Heart left ventricle (tissue), 16 donors: ENCODE measurements around the gene CLDN7. TPM values are rescaled to one million over a fixed set of nuclear protein-coding genes. Genes with fewer than 3 reads are reported as not detected.
A peak's percentile ranks its signal among the peaks of the same experiment; 100 is the strongest.

Experiments used
- ATAC-seq, 4 donors: fragments of 200-7000 bp; cut with Tn5 transposase; one replicate each; pipeline ENCODE4 v1.9.1; 2020 to 2022; ENCODE audit warnings: moderate library complexity in 4 of 4, mild to moderate bottlenecking in 3 of 4, moderate number of reproducible peaks in 1 of 4
- DNase-seq, 5 donors: peaks; one replicate each; pipeline ENCODE4 v3.0.0-alpha.2; 2020
- H3K27ac ChIP-seq, 12 donors: fragments of 200-600 bp; sonication (generic) in 4 of 12; one replicate each; pipeline versions ENCODE4 v1.5.0 to v1.8.0; 2016 to 2022; ENCODE audit warnings: mild to moderate bottlenecking in 2 of 12
- H3K27me3 ChIP-seq, 9 donors: fragments of 200-600 bp; sonication (generic) in 2 of 9; one replicate each; pipeline versions ENCODE4 v1.5.1 to v1.8.0; 2016 to 2022; ENCODE audit warnings: mild to moderate bottlenecking in 3 of 9
- H3K36me3 ChIP-seq, 9 donors: fragments of 200-600 bp; sonication (generic) in 2 of 9; one replicate each; pipeline versions ENCODE4 v1.5.0 to v1.8.0; 2018 to 2022; ENCODE audit warnings: mild to moderate bottlenecking in 2 of 9
- H3K4me1 ChIP-seq, 12 donors: fragments of 200-600 bp; sonication (generic) in 4 of 12; one replicate each; pipeline versions ENCODE4 v1.5.0 to v1.8.0; 2016 to 2022; ENCODE audit warnings: mild to moderate bottlenecking in 3 of 12
- H3K4me3 ChIP-seq, 12 donors: fragments of 200-600 bp; sonication (generic) in 4 of 12; one replicate each; pipeline versions ENCODE4 v1.5.0 to v1.8.0; 2017 to 2022; ENCODE audit warnings: mild to moderate bottlenecking in 9 of 12, moderate library complexity in 4 of 12
- H3K9me3 ChIP-seq, 12 donors: fragments of 200-600 bp; sonication (generic) in 4 of 12; one replicate each; pipeline versions ENCODE4 v1.5.0 to v1.8.0; 2016 to 2022; ENCODE audit warnings: mild to moderate bottlenecking in 1 of 12
- POLR2A ChIP-seq, 2 donors: fragments of 450-650 bp; IDR thresholded peaks; one replicate each; pipeline ENCODE4 v1.6.1; 2017; ENCODE audit warnings: antibody characterized with exemption in 2 of 2, mild to moderate bottlenecking in 2 of 2, moderate library complexity in 2 of 2
- WGBS, 4 donors: extraction: QIAGEN DNeasy Blood & Tissue Kit in 2 of 4; methylation state at CpG; one replicate each; pipeline versions ENCODE4 v1.1.5 to v1.1.7; 2013 to 2018; 5-methylcytosine and 5-hydroxymethylcytosine counted together
- intact Hi-C, 10 donors: fragments of 100-400 bp; cut with DNase I; formaldehyde crosslinking; loops; one replicate each; pipeline versions ENCODE4 v1.11.1 to v1.14.2; 2022
- polyA plus RNA-seq, 2 donors: library from polyadenylated mRNA; stranded (reverse); fragments of 200-250 nt; gene quantifications; one replicate each; pipeline ENCODE4 v1.2.3, GENCODE V29; 2013
- total RNA-seq, 9 donors: library from RNA; depleted of rRNA in 2 of 9; stranded (reverse); fragments of >200 nt in 2 of 9; fragmentation: NEBNext Ultra II Directional in 3 of 9; extraction: Animal tissue kit (Norgen Biotek cat#: 25700) in 3 of 9; gene quantifications; one replicate each; pipeline versions ENCODE4 v1.1.0 to v1.2.4, GENCODE V29; 2016 to 2023
- TF ChIP-seq, protein P1 (sequence below), 12 donors: fragments of 200-600 bp; sonication (generic) in 4 of 12; IDR thresholded peaks; one replicate each; pipeline versions ENCODE4 v1.5.0 to v1.8.0; 2018 to 2022; ENCODE audit warnings: antibody characterized with exemption in 12 of 12, mild to moderate bottlenecking in 5 of 12
- donor health status: ischemic (EF 13 %, LVEDD 7.1; RV severe dilation, severe dysfunction).
- donor health status: healthy with polysubstance abuse.
- donor health status: DM: no; HTN: yes; CAD: no.
- donor health status: DM: no; HTN: no; CAD: no.
- donor health status: ischemic (EF 25% LVEDD 6.9; RV normal size, moderate dysfunction).
- donor health status: ischemic (EF 25% LVEDD 5.7; RV mildly dilated, moderate dysfunction).
- donor health status: healthy.
- donor health status: DM: yes; HTN: yes; CAD: no.
- donor health status: ischemic (EF 35%, LVEDD 5.7; RV mildly dilated, moderate dysfunction).
- donor health status: nonischemic (EF 11% LVEDD 7.7; RV severe dilation, severe dysfunction).
- donor health status: DM: yes; HTN: yes; CAD: no.
- donor health status: PGD.
- donor health status: ischemic (EF 29% LVEDD 5.4; RV normal size, mild dysfunction).
- donor health status: nonischemic (EF 23%, LVEDD 6.1; RV moderate dilation, normal function).

Gene CLDN7
- total and polyA plus RNA-seq, 11 donors, result 0.36 to 2.6 (median 1.3) TPM; not detected in 2

GRCh38 chr17:7236808-7237207 lies 25.5 kb downstream of the CLDN7 start:
- H3K9me3 ChIP-seq, result no peaks in the 10 kb centered on the region
- no peak for TF ChIP-seq POLR2A (IDR thresholded peaks at IDR 0.05)
- TF ChIP-seq, protein P1, sequence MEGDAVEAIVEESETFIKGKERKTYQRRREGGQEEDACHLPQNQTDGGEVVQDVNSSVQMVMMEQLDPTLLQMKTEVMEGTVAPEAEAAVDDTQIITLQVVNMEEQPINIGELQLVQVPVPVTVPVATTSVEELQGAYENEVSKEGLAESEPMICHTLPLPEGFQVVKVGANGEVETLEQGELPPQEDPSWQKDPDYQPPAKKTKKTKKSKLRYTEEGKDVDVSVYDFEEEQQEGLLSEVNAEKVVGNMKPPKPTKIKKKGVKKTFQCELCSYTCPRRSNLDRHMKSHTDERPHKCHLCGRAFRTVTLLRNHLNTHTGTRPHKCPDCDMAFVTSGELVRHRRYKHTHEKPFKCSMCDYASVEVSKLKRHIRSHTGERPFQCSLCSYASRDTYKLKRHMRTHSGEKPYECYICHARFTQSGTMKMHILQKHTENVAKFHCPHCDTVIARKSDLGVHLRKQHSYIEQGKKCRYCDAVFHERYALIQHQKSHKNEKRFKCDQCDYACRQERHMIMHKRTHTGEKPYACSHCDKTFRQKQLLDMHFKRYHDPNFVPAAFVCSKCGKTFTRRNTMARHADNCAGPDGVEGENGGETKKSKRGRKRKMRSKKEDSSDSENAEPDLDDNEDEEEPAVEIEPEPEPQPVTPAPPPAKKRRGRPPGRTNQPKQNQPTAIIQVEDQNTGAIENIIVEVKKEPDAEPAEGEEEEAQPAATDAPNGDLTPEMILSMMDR (IDR thresholded peaks at IDR 0.05), result no peak
- ATAC-seq, result no peak
- intact Hi-C loops, result loop anchor here in 3 of 10 donors (2.0 to 10.0 kb wide), 4 partner anchors 16 to 608 kb away; partner anchors contain the start of genes CD68 (in 1 of the 3), POLR2A (in 1 of the 3) and SLC35G6 (in 1 of the 3)
- WGBS, 4 donors, result 87 to 89% (median 88%) methylated on average over 6 of the region's 6 CpGs
- DNase-seq, result peak in 1 of 5 donors; percentile 24
- peak overlapping the region in 5 of 12 donors; percentile 91 to 98 (median 95) for H3K27ac ChIP-seq
- peaks cover 0 to 38% (median 29%) of the 10 kb centered on the region in 9 donors for H3K36me3 ChIP-seq
- peak overlapping the region in 2 of 12 donors; percentile 96 to 98 for H3K4me3 ChIP-seq
- H3K27me3 ChIP-seq, result no peaks in the 10 kb centered on the region
- peaks cover 10 to 69% (median 44%) of the 10 kb centered on the region in 12 donors for H3K4me1 ChIP-seq

GRCh38 chr17:7235693-7236665 lies 26.3 kb downstream of the CLDN7 start:
- Histone ChIP-seq H3K27ac (peak overlapping the region in 1 of 12 donors; percentile 91), H3K9me3 (no peaks in the 10 kb centered on the region), H3K4me1 (peaks cover 10 to 67% (median 39%) of the 10 kb centered on the region in 12 donors), H3K36me3 (peaks cover 0 to 38% (median 26%) of the 10 kb centered on the region in 9 donors), H3K27me3 (no peaks in the 10 kb centered on the region), H3K4me3 (no peak overlapping the region)
- WGBS, 4 donors, result 84 to 87% (median 85%) methylated on average over 21 to 22 of the region's 22 CpGs
- TF ChIP-seq, protein P1 (IDR thresholded peaks at IDR 0.05), result no peak
- no peak for TF ChIP-seq POLR2A (IDR thresholded peaks at IDR 0.05)
- ATAC-seq (no peak), DNase-seq (peak in 4 of 5 donors; percentile 11 to 54 (median 22))
- intact Hi-C loops, result loop anchor here in 3 of 10 donors (2.0 to 10.0 kb wide), 4 partner anchors 15 to 609 kb away; partner anchors contain the start of genes CD68 (in 1 of the 3), POLR2A (in 1 of the 3) and SLC35G6 (in 1 of the 3)

GRCh38 chr17:7234083-7234951 lies 28.0 kb downstream of the CLDN7 start, which contains the start of gene DVL2:
Gene DVL2, minus strand, starts transcription at chr17:7234517. Its CDS starts 255 bp downstream, at chr17:7234262.
- peaks cover 5 to 53% (median 26%) of the 10 kb centered on the region in 12 donors for H3K4me1 ChIP-seq
- peak within 1 kb of the TSS; percentile 17 to 96 (median 88) for H3K27ac ChIP-seq
- WGBS, 4 donors, result 0 to 1% (median 1%) methylated on average over 19 to 72 of the region's 72 CpGs
- intact Hi-C loops, result loop anchor here in 3 of 10 donors (10.0 kb wide), 3 partner anchors 250 to 610 kb away; partner anchors contain the start of genes CD68 (in 1 of the 3), POLR2A (in 1 of the 3) and SLC35G6 (in 1 of the 3)
- peak within 1 kb of the TSS; percentile 65 to 99 (median 84) for H3K4me3 ChIP-seq
- DNase-seq, result peak; percentile 96 to 97 (median 97)
- no peaks in the 10 kb centered on the region for H3K27me3 ChIP-seq
- ATAC-seq, result peak; percentile 53 to 68 (median 64)
- TF ChIP-seq POLR2A (IDR thresholded peaks at IDR 0.05), result peak in 1 of 2 donors; percentile 79
- TF ChIP-seq, protein P1 (IDR thresholded peaks at IDR 0.05), result no peak
- H3K9me3 ChIP-seq, result no peaks in the 10 kb centered on the region
- peaks cover 0 to 37% (median 30%) of the 10 kb centered on the region in 9 donors for H3K36me3 ChIP-seq
